ENCODE measurements around the gene RELL1. TPM values are rescaled to one million over a fixed set of nuclear protein-coding genes. Genes with fewer than 3 reads are reported as not detected.

Gene RELL1
- total RNA-seq, 1 donor from 2014 or later = 23.1 TPM

DNA sequence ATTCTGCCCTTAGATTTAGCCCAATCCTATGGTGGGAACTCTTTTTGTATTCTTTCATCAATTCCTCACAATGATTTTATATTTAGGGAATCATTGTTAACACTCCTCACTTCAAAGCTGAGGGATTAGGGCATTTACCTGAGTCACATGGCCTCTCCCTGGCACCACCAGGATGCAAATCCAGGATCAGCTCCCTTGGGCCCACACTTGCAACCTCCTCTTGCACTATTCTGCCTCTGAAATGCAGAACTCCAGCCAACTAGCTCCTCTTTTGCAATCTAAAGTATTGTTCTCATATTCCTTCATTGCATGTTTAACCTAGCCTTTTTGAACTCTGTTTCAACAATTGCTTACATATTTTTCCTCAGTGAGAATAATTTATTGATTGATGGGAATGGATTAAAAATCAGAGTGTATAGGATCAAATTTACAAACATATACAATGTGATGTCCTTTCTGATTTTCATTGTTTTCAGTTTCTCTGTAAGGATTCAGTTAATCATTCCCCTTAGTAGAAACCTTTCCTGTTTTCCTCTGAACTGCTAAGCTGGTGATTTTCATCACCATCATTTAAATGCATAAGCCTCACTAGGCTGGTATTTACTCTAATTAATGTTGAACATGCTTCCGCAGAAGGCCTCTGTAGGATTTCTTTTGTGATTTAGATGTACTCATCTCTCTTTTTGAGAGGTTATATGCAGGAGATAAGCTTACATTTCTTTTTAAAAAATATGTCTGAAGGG, 3.3 kb upstream of the RELL1 start:
- FAIRE-seq = no peak

DNA sequence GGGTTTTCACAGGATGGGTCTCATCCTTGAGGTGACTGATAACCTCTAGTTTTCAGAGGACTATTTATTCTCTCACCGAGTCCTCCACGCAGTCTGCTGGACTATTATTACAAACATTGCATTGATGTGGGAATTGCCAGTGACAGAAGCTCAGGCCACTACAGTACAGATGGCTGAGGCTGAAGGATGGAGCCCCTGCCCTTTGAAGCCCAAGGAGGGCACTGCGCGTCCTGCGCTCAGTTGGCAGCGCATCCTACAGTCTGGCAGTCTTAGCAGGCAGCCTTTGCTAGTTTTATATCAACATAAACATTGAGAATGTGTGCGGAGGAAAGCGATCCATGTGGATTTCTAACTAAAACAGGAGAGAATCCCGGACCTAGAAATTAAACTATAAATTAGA, 1.5 kb upstream of the RELL1 start:
- FAIRE-seq (no peak), DNase-seq (ENCODE audit: low read depth) (no peak)
- Histone ChIP-seq H3K4me3 (ENCODE audit: insufficient read depth, low read depth, low read length) (no peak overlapping the region), H3K79me2 (ENCODE audit: insufficient read depth, low read length) (peaks cover 4% of the 10 kb centered on the region), H3K36me3 (ENCODE audit: insufficient read depth, low read length) (no peaks in the 10 kb centered on the region), H4K20me1 (ENCODE audit: insufficient read depth, low read length) (no peaks in the 10 kb centered on the region), H3K9ac (ENCODE audit: low read length) (no peak overlapping the region), H3K4me2 (ENCODE audit: low read length) (no peak overlapping the region), H3K4me1 (ENCODE audit: insufficient read depth, low read length) (peaks cover 21% of the 10 kb centered on the region), H3K27me3 (ENCODE audit: insufficient read depth, low read length) (no peaks in the 10 kb centered on the region), H2AFZ (ENCODE audit: low read depth, low read length) (no peak overlapping the region), H3K9me3 (ENCODE audit: insufficient read depth, low read depth, low read length) (no peaks in the 10 kb centered on the region), H3K27ac (ENCODE audit: low read depth, low read length) (no peak overlapping the region)
- Mint-ChIP-seq H3K27ac (ENCODE audit: unreplicated experiment) (no peak overlapping the region), H3K9me3 (ENCODE audit: unreplicated experiment) (no peaks in the 10 kb centered on the region), H3K4me3 (ENCODE audit: unreplicated experiment) (no peak overlapping the region), H3K27me3 (ENCODE audit: low read depth, unreplicated experiment) (no peaks in the 10 kb centered on the region), H3K4me1 (ENCODE audit: low read depth, unreplicated experiment) (peaks cover 20% of the 10 kb centered on the region), H3K36me3 (ENCODE audit: low read depth, unreplicated experiment) (no peaks in the 10 kb centered on the region)
- TF ChIP-seq EZH2 (IDR thresholded peaks at IDR 0.05; ENCODE audit: insufficient read depth, low read length) = no peak
- TF ChIP-seq, protein P1, sequence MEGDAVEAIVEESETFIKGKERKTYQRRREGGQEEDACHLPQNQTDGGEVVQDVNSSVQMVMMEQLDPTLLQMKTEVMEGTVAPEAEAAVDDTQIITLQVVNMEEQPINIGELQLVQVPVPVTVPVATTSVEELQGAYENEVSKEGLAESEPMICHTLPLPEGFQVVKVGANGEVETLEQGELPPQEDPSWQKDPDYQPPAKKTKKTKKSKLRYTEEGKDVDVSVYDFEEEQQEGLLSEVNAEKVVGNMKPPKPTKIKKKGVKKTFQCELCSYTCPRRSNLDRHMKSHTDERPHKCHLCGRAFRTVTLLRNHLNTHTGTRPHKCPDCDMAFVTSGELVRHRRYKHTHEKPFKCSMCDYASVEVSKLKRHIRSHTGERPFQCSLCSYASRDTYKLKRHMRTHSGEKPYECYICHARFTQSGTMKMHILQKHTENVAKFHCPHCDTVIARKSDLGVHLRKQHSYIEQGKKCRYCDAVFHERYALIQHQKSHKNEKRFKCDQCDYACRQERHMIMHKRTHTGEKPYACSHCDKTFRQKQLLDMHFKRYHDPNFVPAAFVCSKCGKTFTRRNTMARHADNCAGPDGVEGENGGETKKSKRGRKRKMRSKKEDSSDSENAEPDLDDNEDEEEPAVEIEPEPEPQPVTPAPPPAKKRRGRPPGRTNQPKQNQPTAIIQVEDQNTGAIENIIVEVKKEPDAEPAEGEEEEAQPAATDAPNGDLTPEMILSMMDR (IDR thresholded peaks at IDR 0.05; ENCODE audit: insufficient read depth, low read depth, low read length) = no peak

More for the DNA sequence above, 3.3 kb upstream of the RELL1 start:
- TF ChIP-seq, protein P1 (IDR thresholded peaks at IDR 0.05; ENCODE audit: insufficient read depth, low read depth, low read length) = no peak
- no peak for TF ChIP-seq EZH2 (IDR thresholded peaks at IDR 0.05; ENCODE audit: insufficient read depth, low read length)
- H3K4me3 Mint-ChIP-seq (ENCODE audit: unreplicated experiment) = no peak overlapping the region
- no peaks in the 10 kb centered on the region for H3K79me2 ChIP-seq (ENCODE audit: insufficient read depth, low read length)
- H2AFZ ChIP-seq (ENCODE audit: low read depth, low read length) = no peak overlapping the region
- no peak overlapping the region for H3K4me3 ChIP-seq (ENCODE audit: insufficient read depth, low read depth, low read length)
- H3K27ac ChIP-seq (ENCODE audit: low read depth, low read length) = no peak overlapping the region
- DNase-seq (ENCODE audit: low read depth) = no peak
- H3K27me3 ChIP-seq (ENCODE audit: insufficient read depth, low read length) = no peaks in the 10 kb centered on the region
- no peak overlapping the region for H3K27ac Mint-ChIP-seq (ENCODE audit: unreplicated experiment)
- H3K9me3 ChIP-seq (ENCODE audit: insufficient read depth, low read depth, low read length) = no peaks in the 10 kb centered on the region
- no peak overlapping the region for H3K4me2 ChIP-seq (ENCODE audit: low read length)
- no peaks in the 10 kb centered on the region for H3K36me3 Mint-ChIP-seq (ENCODE audit: low read depth, unreplicated experiment)
- H3K27me3 Mint-ChIP-seq (ENCODE audit: low read depth, unreplicated experiment) = no peaks in the 10 kb centered on the region
- peaks cover 34% of the 10 kb centered on the region for H3K4me1 ChIP-seq (ENCODE audit: insufficient read depth, low read length)
- H3K4me1 Mint-ChIP-seq (ENCODE audit: low read depth, unreplicated experiment) = peaks cover 33% of the 10 kb centered on the region
- no peak overlapping the region for H3K9ac ChIP-seq (ENCODE audit: low read length)
- no peaks in the 10 kb centered on the region for H3K9me3 Mint-ChIP-seq (ENCODE audit: unreplicated experiment)
- no peaks in the 10 kb centered on the region for H4K20me1 ChIP-seq (ENCODE audit: insufficient read depth, low read length)
- H3K36me3 ChIP-seq (ENCODE audit: insufficient read depth, low read length) = no peaks in the 10 kb centered on the region

DNA sequence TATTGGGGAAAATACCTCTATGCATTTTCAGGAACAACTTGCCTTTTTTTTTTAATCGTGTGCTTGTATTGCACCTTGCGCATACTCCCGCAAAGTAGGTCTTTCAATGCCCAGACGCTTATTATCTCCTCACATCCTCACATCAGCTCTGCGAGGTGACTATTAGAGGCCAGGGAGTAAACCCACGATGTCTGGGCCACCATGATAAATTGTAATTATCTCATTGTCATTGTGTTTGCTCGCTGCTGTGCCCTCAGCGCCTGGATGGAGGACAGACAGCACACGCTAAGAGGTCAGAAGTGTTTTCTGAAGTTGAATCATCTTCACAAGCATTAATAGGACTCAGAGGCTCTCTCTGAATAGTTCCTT, 1.0 kb upstream of the RELL1 start:
- no peaks in the 10 kb centered on the region for H4K20me1 ChIP-seq (ENCODE audit: insufficient read depth, low read length)
- no peak overlapping the region for H3K27ac ChIP-seq (ENCODE audit: low read depth, low read length)
- TF ChIP-seq, protein P1 (IDR thresholded peaks at IDR 0.05; ENCODE audit: insufficient read depth, low read depth, low read length) = no peak
- no peak for TF ChIP-seq EZH2 (IDR thresholded peaks at IDR 0.05; ENCODE audit: insufficient read depth, low read length)
- Mint-ChIP-seq H3K27me3 (ENCODE audit: low read depth, unreplicated experiment) (no peaks in the 10 kb centered on the region), H3K4me3 (ENCODE audit: unreplicated experiment) (peak overlapping the region; percentile 81), H3K27ac (ENCODE audit: unreplicated experiment) (peak overlapping the region; percentile 38), H3K36me3 (ENCODE audit: low read depth, unreplicated experiment) (no peaks in the 10 kb centered on the region), H3K9me3 (ENCODE audit: unreplicated experiment) (no peaks in the 10 kb centered on the region), H3K4me1 (ENCODE audit: low read depth, unreplicated experiment) (peaks cover 21% of the 10 kb centered on the region)
- H3K4me2 ChIP-seq (ENCODE audit: low read length) = peak overlapping the region; percentile 89
- H3K9me3 ChIP-seq (ENCODE audit: insufficient read depth, low read depth, low read length) = no peaks in the 10 kb centered on the region
- peak overlapping the region; percentile 68 for H3K4me3 ChIP-seq (ENCODE audit: insufficient read depth, low read depth, low read length)
- no peaks in the 10 kb centered on the region for H3K36me3 ChIP-seq (ENCODE audit: insufficient read depth, low read length)
- H3K79me2 ChIP-seq (ENCODE audit: insufficient read depth, low read length) = peaks cover 4% of the 10 kb centered on the region
- FAIRE-seq (no peak), DNase-seq (ENCODE audit: low read depth) (no peak)
- H3K4me1 ChIP-seq (ENCODE audit: insufficient read depth, low read length) = peaks cover 21% of the 10 kb centered on the region
- peak overlapping the region; percentile 79 for H2AFZ ChIP-seq (ENCODE audit: low read depth, low read length)
- H3K9ac ChIP-seq (ENCODE audit: low read length) = peak overlapping the region; percentile 78
- no peaks in the 10 kb centered on the region for H3K27me3 ChIP-seq (ENCODE audit: insufficient read depth, low read length)
